ENCODE measurements around the gene IRF2BPL.
A peak's percentile ranks its signal among the peaks of the same experiment; 100 is the strongest.

Gene IRF2BPL

DNA sequence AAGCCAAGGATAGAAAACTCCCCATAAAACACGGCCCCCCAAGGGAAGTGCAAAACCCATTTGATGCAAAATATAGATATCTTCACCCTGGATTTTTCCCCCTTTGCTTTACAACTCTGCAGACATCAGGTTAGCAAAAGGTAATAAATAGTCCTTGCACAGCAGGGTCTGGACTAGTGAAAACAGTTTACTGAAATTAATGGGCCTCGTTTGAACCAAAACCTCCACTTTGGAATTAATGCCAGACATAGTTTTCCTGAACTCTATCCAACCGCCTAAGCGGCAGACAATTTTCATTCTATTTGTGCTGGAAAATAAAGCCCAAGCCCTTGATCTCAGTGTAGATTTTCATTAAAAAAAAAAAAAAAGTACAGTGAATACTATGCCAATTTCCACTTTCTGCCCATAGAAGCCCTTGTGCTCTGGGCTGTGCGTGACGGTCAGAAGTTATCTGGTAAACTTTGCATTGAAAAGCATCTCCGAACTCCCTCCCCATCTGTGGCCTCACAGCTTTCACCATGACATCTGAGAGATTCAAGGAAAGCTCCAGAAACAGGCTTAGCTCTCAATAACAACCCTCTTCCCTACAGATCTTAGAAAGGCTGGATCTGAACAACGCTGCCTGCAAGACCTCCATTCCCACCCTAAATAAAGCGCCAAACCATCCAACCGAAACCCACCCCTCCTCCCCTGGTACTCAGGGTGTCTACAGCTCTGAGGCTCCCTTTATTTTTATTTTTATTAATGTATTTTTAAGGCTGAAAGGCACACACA is 11.0 kb upstream of the IRF2BPL start:
- Histone ChIP-seq H3K4me2 (ENCODE audit: low read length) (peak overlapping the region; percentile 68), H3K36me3 (ENCODE audit: insufficient read depth, low read length) (no peaks in the 10 kb centered on the region), H3K27me3 (ENCODE audit: insufficient read depth, low read length) (no peaks in the 10 kb centered on the region), H3K4me3 (ENCODE audit: low read depth, low read length, poor library complexity, severe bottlenecking) (peak overlapping the region; percentile 48), H3K9me3 (ENCODE audit: low read length) (no peaks in the 10 kb centered on the region), H3F3A (ENCODE audit: insufficient read depth, low read length) (peaks cover 13% of the 10 kb centered on the region; the same call in 1 of the 2 replicates), H3K9me2 (ENCODE audit: low read depth, low read length) (no peaks in the 10 kb centered on the region), H3K27ac (ENCODE audit: low read depth, low read length, poor library complexity, severe bottlenecking) (peak overlapping the region; percentile 97), H3K9ac (ENCODE audit: low read length) (peak overlapping the region; percentile 63), H3K4me1 (ENCODE audit: insufficient read depth, low read length, severe bottlenecking) (peaks cover 82% of the 10 kb centered on the region), H2AFZ (ENCODE audit: low read length) (no peak overlapping the region), H4K20me1 (ENCODE audit: insufficient read depth, low read length) (no peaks in the 10 kb centered on the region), H3K79me2 (ENCODE audit: insufficient read depth, low read length) (no peaks in the 10 kb centered on the region)
- TF ChIP-seq, protein P1, sequence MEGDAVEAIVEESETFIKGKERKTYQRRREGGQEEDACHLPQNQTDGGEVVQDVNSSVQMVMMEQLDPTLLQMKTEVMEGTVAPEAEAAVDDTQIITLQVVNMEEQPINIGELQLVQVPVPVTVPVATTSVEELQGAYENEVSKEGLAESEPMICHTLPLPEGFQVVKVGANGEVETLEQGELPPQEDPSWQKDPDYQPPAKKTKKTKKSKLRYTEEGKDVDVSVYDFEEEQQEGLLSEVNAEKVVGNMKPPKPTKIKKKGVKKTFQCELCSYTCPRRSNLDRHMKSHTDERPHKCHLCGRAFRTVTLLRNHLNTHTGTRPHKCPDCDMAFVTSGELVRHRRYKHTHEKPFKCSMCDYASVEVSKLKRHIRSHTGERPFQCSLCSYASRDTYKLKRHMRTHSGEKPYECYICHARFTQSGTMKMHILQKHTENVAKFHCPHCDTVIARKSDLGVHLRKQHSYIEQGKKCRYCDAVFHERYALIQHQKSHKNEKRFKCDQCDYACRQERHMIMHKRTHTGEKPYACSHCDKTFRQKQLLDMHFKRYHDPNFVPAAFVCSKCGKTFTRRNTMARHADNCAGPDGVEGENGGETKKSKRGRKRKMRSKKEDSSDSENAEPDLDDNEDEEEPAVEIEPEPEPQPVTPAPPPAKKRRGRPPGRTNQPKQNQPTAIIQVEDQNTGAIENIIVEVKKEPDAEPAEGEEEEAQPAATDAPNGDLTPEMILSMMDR (IDR thresholded peaks at IDR 0.05; ENCODE audit: low read length): no peak
- no peak for TF ChIP-seq EZH2 (IDR thresholded peaks at IDR 0.05; ENCODE audit: borderline replicate concordance, low read length)

DNA sequence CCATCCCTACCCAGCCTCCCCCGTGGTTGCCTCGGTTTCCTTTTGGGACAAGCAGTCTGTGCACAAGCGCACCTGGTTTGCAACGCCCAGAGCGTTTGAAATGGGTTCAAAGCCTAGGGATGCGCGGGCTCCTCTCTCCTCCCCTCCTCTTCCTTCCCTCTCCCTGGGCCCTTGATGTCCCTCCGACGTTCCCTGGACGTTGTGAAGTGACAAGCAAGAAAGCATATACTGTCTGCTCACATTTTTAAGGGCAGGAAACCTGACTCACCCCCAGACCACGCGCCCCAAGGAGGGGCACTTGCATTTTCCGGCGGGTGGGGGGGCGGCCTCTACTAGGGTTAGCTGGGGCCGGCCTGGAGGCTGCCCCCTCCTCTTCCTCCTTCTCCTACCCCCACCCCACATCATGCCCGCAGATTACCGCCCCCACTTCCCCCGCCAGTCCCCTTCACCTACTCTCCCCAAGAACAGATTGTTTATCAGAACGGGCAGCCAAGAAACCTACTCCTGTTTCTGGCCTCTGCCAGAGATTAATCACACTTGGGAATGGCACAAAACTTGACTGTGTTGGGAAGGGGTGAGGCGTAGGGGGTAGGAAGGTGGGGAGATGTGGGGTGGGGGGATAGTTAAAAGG is 9.5 kb upstream of the IRF2BPL start:
- no peak overlapping the region for H3K4me3 ChIP-seq (ENCODE audit: low read depth, low read length, poor library complexity, severe bottlenecking)
- no peaks in the 10 kb centered on the region for H3K36me3 ChIP-seq (ENCODE audit: insufficient read depth, low read length)
- H3K27ac ChIP-seq (ENCODE audit: low read depth, low read length, poor library complexity, severe bottlenecking): peak overlapping the region; percentile 97
- no peak overlapping the region for H2AFZ ChIP-seq (ENCODE audit: low read length)
- peak overlapping the region; percentile 68; the same call in 1 of the 2 replicates for H3K4me2 ChIP-seq (ENCODE audit: low read length)
- H4K20me1 ChIP-seq (ENCODE audit: insufficient read depth, low read length): no peaks in the 10 kb centered on the region
- H3K79me2 ChIP-seq (ENCODE audit: insufficient read depth, low read length): no peaks in the 10 kb centered on the region
- H3K27me3 ChIP-seq (ENCODE audit: insufficient read depth, low read length): no peaks in the 10 kb centered on the region
- no peaks in the 10 kb centered on the region for H3K9me3 ChIP-seq (ENCODE audit: low read length)
- peak overlapping the region; percentile 11; the same call in 1 of the 2 replicates for H3K9ac ChIP-seq (ENCODE audit: low read length)
- TF ChIP-seq, protein P1 (IDR thresholded peaks at IDR 0.05; ENCODE audit: low read length): no peak
- no peak for TF ChIP-seq EZH2 (IDR thresholded peaks at IDR 0.05; ENCODE audit: borderline replicate concordance, low read length)
- peaks cover 86% of the 10 kb centered on the region for H3K4me1 ChIP-seq (ENCODE audit: insufficient read depth, low read length, severe bottlenecking)
- H3F3A ChIP-seq (ENCODE audit: insufficient read depth, low read length): peaks cover 13% of the 10 kb centered on the region; the same call in 1 of the 2 replicates
- no peaks in the 10 kb centered on the region for H3K9me2 ChIP-seq (ENCODE audit: low read depth, low read length)

DNA sequence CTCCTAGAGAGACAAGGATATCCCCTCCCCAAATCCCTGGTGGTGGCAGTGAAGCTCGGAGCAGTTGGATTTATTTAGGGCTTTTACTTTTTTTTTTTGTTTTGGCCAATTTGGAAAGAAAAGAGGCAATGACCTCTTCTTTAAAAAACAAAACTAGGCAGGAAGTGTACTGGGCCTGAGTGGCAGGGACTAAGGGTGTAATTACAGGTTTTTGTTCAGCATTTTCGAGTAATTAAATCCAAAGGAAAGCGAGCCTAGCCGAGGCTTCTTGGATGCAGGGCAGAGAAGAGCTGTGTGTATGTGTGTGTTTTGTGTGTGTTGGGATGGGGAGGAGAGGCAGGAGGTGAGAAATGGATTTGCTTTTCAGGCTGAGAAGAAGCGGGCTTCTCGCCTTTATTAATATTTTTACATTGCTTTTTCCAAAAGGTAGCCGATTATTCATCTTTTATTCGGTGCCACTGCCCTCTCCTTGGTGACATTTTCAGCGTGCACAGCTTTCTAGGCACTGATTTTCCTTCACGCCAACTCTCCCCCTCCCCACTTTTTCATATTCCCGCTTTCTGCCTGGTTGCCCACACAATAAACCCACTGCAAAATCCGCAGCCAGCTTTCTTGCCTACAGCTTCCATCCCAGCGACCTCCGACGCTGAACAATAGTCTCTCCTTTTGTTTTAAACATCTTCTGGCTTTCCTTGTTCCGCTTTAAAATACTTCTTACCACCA is 8.9 kb upstream of the IRF2BPL start:
- Histone ChIP-seq H3K27ac (ENCODE audit: low read depth, low read length, poor library complexity, severe bottlenecking) (peak overlapping the region; percentile 97), H3K36me3 (ENCODE audit: insufficient read depth, low read length) (no peaks in the 10 kb centered on the region), H3K9ac (ENCODE audit: low read length) (peak overlapping the region; percentile 25; the same call in 1 of the 2 replicates), H3K79me2 (ENCODE audit: insufficient read depth, low read length) (no peaks in the 10 kb centered on the region), H3K4me2 (ENCODE audit: low read length) (peak overlapping the region; percentile 19; the same call in 1 of the 2 replicates), H3K27me3 (ENCODE audit: insufficient read depth, low read length) (no peaks in the 10 kb centered on the region), H4K20me1 (ENCODE audit: insufficient read depth, low read length) (no peaks in the 10 kb centered on the region), H3K9me2 (ENCODE audit: low read depth, low read length) (no peaks in the 10 kb centered on the region), H3F3A (ENCODE audit: insufficient read depth, low read length) (peaks cover 13% of the 10 kb centered on the region; the same call in 1 of the 2 replicates), H3K4me3 (ENCODE audit: low read depth, low read length, poor library complexity, severe bottlenecking) (no peak overlapping the region), H3K9me3 (ENCODE audit: low read length) (no peaks in the 10 kb centered on the region), H3K4me1 (ENCODE audit: insufficient read depth, low read length, severe bottlenecking) (peaks cover 86% of the 10 kb centered on the region), H2AFZ (ENCODE audit: low read length) (no peak overlapping the region)
- TF ChIP-seq, protein P1 (IDR thresholded peaks at IDR 0.05; ENCODE audit: low read length): no peak
- TF ChIP-seq EZH2 (IDR thresholded peaks at IDR 0.05; ENCODE audit: borderline replicate concordance, low read length): no peak
